Spleen (tissue), 11 donors: ENCODE measurements around the gene SLC16A2. TPM values are rescaled to one million over a fixed set of nuclear protein-coding genes. Genes with fewer than 3 reads are reported as not detected.

Source experiments
- DNase-seq: peaks from one replicate; pipeline ENCODE4 v3.0.0-alpha.2; 2020
- H3K27ac ChIP-seq, 8 donors: fragments of 200-600 bp; sonication (generic) in 7 of 8; 1 replicate in 4 of 8; 2 replicates in 4 of 8; pipeline versions ENCODE4 v1.5.0 to v1.8.0; 2016 to 2021; ENCODE audit warnings: inconsistent platforms in 4 of 8, mild to moderate bottlenecking in 4 of 8, moderate library complexity in 1 of 8
- H3K27me3 ChIP-seq, 7 donors: fragments of 200-600 bp; sonication (generic) in 6 of 7; replicated peaks in 1 of 7; 1 replicate in 4 of 7; 2 replicates in 3 of 7; pipeline versions ENCODE4 v1.5.0 to v1.8.0; 2016 to 2021; ENCODE audit warnings: inconsistent platforms in 3 of 7, mild to moderate bottlenecking in 1 of 7
- H3K36me3 ChIP-seq, 6 donors: fragments of 200-600 bp; sonication (generic) in 5 of 6; 1 replicate in 4 of 6; 2 replicates in 2 of 6; pipeline versions ENCODE4 v1.5.0 to v1.8.0; 2016 to 2021; ENCODE audit warnings: inconsistent platforms in 2 of 6
- H3K4me1 ChIP-seq, 6 donors: fragments of 200-600 bp; sonication (generic) in 5 of 6; 1 replicate in 3 of 6; 2 replicates in 3 of 6; pipeline versions ENCODE4 v1.5.0 to v1.8.0; 2016 to 2021; ENCODE audit warnings: inconsistent platforms in 3 of 6
- H3K4me3 ChIP-seq, 8 donors: fragments of 200-600 bp; sonication (generic) in 7 of 8; 1 replicate in 4 of 8; 2 replicates in 4 of 8; pipeline versions ENCODE4 v1.5.0 to v1.8.0; 2016 to 2021; ENCODE audit warnings: inconsistent platforms in 4 of 8, mild to moderate bottlenecking in 4 of 8, moderate library complexity in 2 of 8
- H3K9me3 ChIP-seq, 8 donors: fragments of 200-600 bp; sonication (generic) in 7 of 8; 1 replicate in 4 of 8; 2 replicates in 4 of 8; pipeline versions ENCODE4 v1.5.0 to v1.8.0; 2016 to 2021; ENCODE audit warnings: inconsistent platforms in 4 of 8
- POLR2A ChIP-seq, 3 donors: fragments of 450-650 bp; IDR thresholded peaks; one replicate each; pipeline ENCODE4 v1.5.1; 2017; ENCODE audit warnings: antibody characterized with exemption in 3 of 3, mild to moderate bottlenecking in 1 of 3
- POLR2AphosphoS5 ChIP-seq, 3 donors: sonication (generic); formaldehyde crosslinking; IDR thresholded peaks; one replicate each; pipeline ENCODE4 v1.5.1; 2017; ENCODE audit warnings: antibody characterized with exemption in 3 of 3
- WGBS, 5 donors: extraction: QIAGEN DNeasy Blood & Tissue Kit in 3 of 5; methylation state at CpG; one replicate each; pipeline versions ENCODE4 v1.1.5 to v1.1.7; 2013 to 2018; 5-methylcytosine and 5-hydroxymethylcytosine counted together
- intact Hi-C: fragments of 100-400 bp; cut with DNase I; formaldehyde crosslinking; loops from one replicate; pipeline ENCODE4 v1.15.0; 2023; ENCODE audit warnings: low total_unique reads
- polyA plus RNA-seq, 3 donors: library from polyadenylated mRNA; stranded (reverse); fragments of 200-250 nt; gene quantifications; one replicate each; pipeline ENCODE4 v1.2.1, GENCODE V29; 2013
- total RNA-seq, 7 donors: library from RNA; depleted of rRNA in 3 of 7; stranded (reverse); fragments of >200 nt in 3 of 7; fragmentation: NEBNext Ultra II Directional in 4 of 7; extraction: Animal tissue kit (Norgen Biotek cat#: 25700) in 4 of 7; gene quantifications; one replicate each; pipeline versions ENCODE4 v1.1.0 to v1.2.1, GENCODE V29; 2016 to 2021
- TF ChIP-seq, protein P1 (sequence below), 11 experiments: fragments of 200-600 bp in 7 of 11; fragments of 450-650 bp in 4 of 11; sonication (generic) in 4 of 11; IDR thresholded peaks in 8 of 11; conservative IDR thresholded peaks in 3 of 11; 1 replicate in 7 of 11; 2 replicates in 4 of 11; pipeline versions ENCODE4 v1.4.0 to v1.8.0; 2016 to 2021; ENCODE audit warnings: antibody characterized with exemption in 11 of 11, inconsistent platforms in 4 of 11, mild to moderate bottlenecking in 1 of 11
- donor health status: healthy with polysubstance abuse.
- donor health status: DM: no; HTN: no; CAD: no; lungs with moderate emphysema.
- donor health status: DM: no; HTN: no; CAD: no.
- donor health status: Bipolar disorder and iron deficiency.
- donor health status: healthy.
- donor health status: DM: no; HTN: no; CAD: no.
- donor health status: DM: yes; HTN: yes; CAD: no.

The SLC16A2 gene
- total and polyA plus RNA-seq, 10 donors: 0.41 to 4.4 (median 3.1) TPM

DNA sequence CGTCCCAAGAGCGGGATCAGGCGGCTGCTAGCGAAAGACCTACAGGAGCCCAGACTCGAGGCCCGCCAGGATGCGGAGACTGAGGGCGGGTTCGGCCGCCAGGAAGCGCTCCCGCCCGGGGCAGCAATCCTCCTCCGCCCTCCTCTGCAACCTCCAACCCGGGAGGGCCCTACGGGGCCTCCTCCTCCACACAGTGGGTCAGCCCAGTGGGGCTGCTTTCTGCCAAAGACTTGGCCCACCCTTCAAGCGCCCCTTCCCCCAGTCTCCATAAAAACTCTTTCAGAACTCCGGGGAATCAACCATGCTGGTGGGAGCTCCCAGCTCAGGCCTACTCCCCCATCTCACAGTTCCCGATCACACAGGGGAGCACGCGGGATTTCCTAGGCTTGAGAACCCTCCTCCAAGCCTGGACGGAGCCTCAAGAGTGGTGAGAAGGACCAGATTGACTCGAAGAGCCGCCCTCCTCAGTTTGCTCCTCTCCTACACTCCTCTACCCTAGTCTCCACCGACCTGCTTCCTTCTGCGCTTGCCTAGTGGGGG lies 115.6 kb downstream of the SLC16A2 start:
- Histone ChIP-seq H3K4me3 (peak overlapping the region; percentile 23 to 76 (median 50)), H3K27ac (peak overlapping the region; percentile 48 to 83 (median 78)), H3K4me1 (peaks cover 0 to 17% (median 7%) of the 10 kb centered on the region in 6 donors), H3K27me3 (peaks cover 0 to 6% (median 0%) of the 10 kb centered on the region in 7 donors), H3K9me3 (no peaks in the 10 kb centered on the region), H3K36me3 (no peaks in the 10 kb centered on the region)
- TF ChIP-seq, protein P1, sequence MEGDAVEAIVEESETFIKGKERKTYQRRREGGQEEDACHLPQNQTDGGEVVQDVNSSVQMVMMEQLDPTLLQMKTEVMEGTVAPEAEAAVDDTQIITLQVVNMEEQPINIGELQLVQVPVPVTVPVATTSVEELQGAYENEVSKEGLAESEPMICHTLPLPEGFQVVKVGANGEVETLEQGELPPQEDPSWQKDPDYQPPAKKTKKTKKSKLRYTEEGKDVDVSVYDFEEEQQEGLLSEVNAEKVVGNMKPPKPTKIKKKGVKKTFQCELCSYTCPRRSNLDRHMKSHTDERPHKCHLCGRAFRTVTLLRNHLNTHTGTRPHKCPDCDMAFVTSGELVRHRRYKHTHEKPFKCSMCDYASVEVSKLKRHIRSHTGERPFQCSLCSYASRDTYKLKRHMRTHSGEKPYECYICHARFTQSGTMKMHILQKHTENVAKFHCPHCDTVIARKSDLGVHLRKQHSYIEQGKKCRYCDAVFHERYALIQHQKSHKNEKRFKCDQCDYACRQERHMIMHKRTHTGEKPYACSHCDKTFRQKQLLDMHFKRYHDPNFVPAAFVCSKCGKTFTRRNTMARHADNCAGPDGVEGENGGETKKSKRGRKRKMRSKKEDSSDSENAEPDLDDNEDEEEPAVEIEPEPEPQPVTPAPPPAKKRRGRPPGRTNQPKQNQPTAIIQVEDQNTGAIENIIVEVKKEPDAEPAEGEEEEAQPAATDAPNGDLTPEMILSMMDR (IDR thresholded peaks at IDR 0.05 in 8 of 11, conservative IDR thresholded peaks at IDR 0.05 in 3 of 11): no peak
- TF ChIP-seq POLR2AphosphoS5 (IDR thresholded peaks at IDR 0.05) (peak in 1 of 3 donors; percentile 5), POLR2A (IDR thresholded peaks at IDR 0.05) (no peak)
- DNase-seq: no peak
- WGBS, 5 donors: 21 to 41% (median 34%) methylated on average over 11 to 26 of the region's 26 CpGs
- intact Hi-C loops: no loop called here

- WGBS, 5 donors: 50 to 87% (median 80%) methylated on average over 2 of the region's 2 CpGs
- Histone ChIP-seq H3K4me3 (no peak overlapping the region), H3K27me3 (peaks cover 0 to 6% (median 0%) of the 10 kb centered on the region in 7 donors), H3K27ac (no peak overlapping the region), H3K36me3 (no peaks in the 10 kb centered on the region), H3K9me3 (no peaks in the 10 kb centered on the region), H3K4me1 (peaks cover 0 to 8% (median 5%) of the 10 kb centered on the region in 6 donors)
- intact Hi-C loops: no loop called here
- no peak for TF ChIP-seq POLR2A (IDR thresholded peaks at IDR 0.05)
- no peak for TF ChIP-seq POLR2AphosphoS5 (IDR thresholded peaks at IDR 0.05)
- TF ChIP-seq, protein P1 (IDR thresholded peaks at IDR 0.05 in 8 of 11, conservative IDR thresholded peaks at IDR 0.05 in 3 of 11): no peak
- DNase-seq: no peak
Measured at GRCh38 chrX:74540635-74541249, 119.4 kb downstream of the SLC16A2 start.

DNA sequence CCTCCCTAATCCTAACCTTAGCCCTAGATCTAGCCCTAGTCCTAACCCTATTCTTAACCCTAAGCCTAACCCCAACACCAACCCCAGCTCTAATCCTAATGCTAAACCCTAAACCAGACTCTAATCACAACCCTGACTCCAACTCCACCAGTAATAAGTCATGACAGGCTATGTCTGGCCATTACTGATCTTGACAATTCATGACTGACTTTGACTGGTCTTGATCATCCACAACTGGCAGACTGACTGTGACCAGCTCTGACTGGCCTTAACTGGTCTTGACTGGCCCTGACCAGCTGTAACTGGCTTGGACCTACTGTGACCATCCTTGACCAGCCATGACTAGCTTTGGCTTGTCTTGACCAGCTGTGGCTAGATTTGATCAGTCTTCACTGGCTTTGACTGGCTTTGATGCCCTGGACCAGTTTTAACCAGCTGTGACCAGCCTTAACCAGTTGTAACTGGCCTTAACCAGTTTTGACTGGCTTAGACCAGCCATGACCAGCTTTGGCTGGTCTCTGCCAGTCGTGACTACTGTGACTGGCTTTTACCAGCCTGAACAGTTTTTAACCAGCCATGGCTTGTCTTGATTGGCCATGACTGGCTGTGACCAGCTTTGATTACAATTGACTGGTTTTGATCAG lies 124.7 kb downstream of the SLC16A2 start:
- 38 to 71% (median 57%) methylated on average over 1 of the region's 1 CpG for WGBS, 5 donors
- H3K4me3 ChIP-seq: no peak overlapping the region

More for the DNA sequence above, 124.7 kb downstream of the SLC16A2 start:
- Histone ChIP-seq H3K4me1 (peaks cover 0 to 7% (median 0%) of the 10 kb centered on the region in 6 donors), H3K9me3 (no peaks in the 10 kb centered on the region), H3K36me3 (no peaks in the 10 kb centered on the region), H3K27me3 (no peaks in the 10 kb centered on the region), H3K27ac (no peak overlapping the region)
- TF ChIP-seq, protein P1 (IDR thresholded peaks at IDR 0.05 in 8 of 11, conservative IDR thresholded peaks at IDR 0.05 in 3 of 11): no peak
- TF ChIP-seq POLR2A (IDR thresholded peaks at IDR 0.05): no peak
- no peak for TF ChIP-seq POLR2AphosphoS5 (IDR thresholded peaks at IDR 0.05)
- intact Hi-C loops: no loop called here
- no peak for DNase-seq
